ENCODE data around the gene LSG1. TPM values are rescaled to one million over a fixed set of nuclear protein-coding genes. Genes with fewer than 3 reads are reported as not detected.
A peak's percentile ranks its signal among the peaks of the same experiment; 100 is the strongest.

The LSG1 gene
- total RNA-seq, 1 experiment from 2014 or later, result 45.8 TPM

DNA sequence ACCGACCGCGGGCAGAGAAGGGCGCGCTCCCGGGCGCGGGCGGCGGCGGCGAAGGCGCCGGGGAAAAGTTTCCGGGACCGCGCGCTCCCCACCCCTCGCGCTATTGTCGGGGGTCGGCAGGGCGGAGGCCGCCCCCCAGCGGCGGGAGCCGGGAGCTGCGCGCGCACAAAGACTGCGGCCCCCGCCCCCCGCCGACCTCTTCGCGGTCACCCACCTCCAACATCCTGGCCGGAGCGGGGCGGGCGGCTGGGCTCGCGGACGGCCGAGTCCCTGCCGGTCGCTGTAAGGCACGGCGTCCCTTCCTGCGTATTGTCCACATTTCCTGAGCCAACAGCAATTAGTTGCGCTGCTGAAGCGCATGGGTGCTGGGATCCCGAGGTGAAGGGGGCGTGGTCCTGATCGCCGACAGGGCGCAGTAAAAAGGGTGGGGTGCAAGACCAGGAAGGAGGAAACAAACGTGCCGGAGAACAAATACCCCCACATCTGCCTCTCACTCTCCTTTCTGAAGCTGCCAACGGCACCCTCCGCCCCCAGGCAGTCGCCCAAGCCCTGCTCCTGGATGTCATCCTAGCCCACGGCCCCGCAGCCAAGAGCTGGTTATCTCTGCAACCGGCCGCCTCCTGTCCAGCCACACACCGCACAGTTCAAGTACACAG lies 38.5 kb downstream of the LSG1 start, which contains the start of gene TMEM44:
Gene TMEM44 (minus strand): TSS at position 71 of the 656 bp plus-strand sequence. CDS start 204 bp downstream, outside the sequence.
- ChIA-PET CTCF (interaction anchor here (0.6 to 2.0 kb wide), 19 partner anchors 10 to 910 kb away, joined by 3 to 14 read pairs (median 3); partner anchors contain the start of genes LSG1 and PPP1R2), POLR2A (interaction anchor here (0.5 to 1.0 kb wide), 2 partner anchors 49 to 564 kb away, joined by 3 to 4 read pairs; no protein-coding TSS in a partner anchor)
- Mint-ChIP-seq H3K4me1 (no peaks in the 10 kb centered on the region), H3K36me3 (peaks cover 12% of the 10 kb centered on the region), H3K4me3 (peak within 1 kb of the TSS; percentile 84), H3K9me3 (no peaks in the 10 kb centered on the region), H3K27me3 (ENCODE audit: low read depth) (no peaks in the 10 kb centered on the region), H3K27ac (peak within 1 kb of the TSS; percentile 53; the same call in 1 of the 2 replicates)
- DNase-seq (ENCODE audit: low spot score) (peak; percentile 82), ATAC-seq (peak; percentile 87)
- TF ChIP-seq MXD4 (CRISPR knock-in tag; IDR thresholded peaks at IDR 0.05; ENCODE audit: borderline replicate concordance) (no peak), ZNF423 (CRISPR knock-in tag; IDR thresholded peaks at IDR 0.05) (peak; percentile 37), ETV6 (CRISPR knock-in tag; IDR thresholded peaks at IDR 0.05) (peak; percentile 81; the same call in 1 of the 2 replicates), ATF1 (CRISPR knock-in tag; IDR thresholded peaks at IDR 0.05) (no peak), FOXP1 (CRISPR knock-in tag; IDR thresholded peaks at IDR 0.05; ENCODE audit: borderline replicate concordance) (no peak), ZNF263 (CRISPR knock-in tag; IDR thresholded peaks at IDR 0.05; ENCODE audit: low read depth) (no peak), ELF4 (CRISPR knock-in tag; IDR thresholded peaks at IDR 0.05; ENCODE audit: low read depth) (no peak), KAT7 (CRISPR knock-in tag; IDR thresholded peaks at IDR 0.05; ENCODE audit: borderline replicate concordance) (0 out of 2 replicates have a peak, but pooled peaks have one; percentile 32), NFATC4 (CRISPR knock-in tag; IDR thresholded peaks at IDR 0.05) (no peak), TCF7 (CRISPR knock-in tag; IDR thresholded peaks at IDR 0.05; ENCODE audit: low read depth) (no peak), MYBL2 (CRISPR knock-in tag; IDR thresholded peaks at IDR 0.05) (no peak)
- TF ChIP-seq, protein P1, sequence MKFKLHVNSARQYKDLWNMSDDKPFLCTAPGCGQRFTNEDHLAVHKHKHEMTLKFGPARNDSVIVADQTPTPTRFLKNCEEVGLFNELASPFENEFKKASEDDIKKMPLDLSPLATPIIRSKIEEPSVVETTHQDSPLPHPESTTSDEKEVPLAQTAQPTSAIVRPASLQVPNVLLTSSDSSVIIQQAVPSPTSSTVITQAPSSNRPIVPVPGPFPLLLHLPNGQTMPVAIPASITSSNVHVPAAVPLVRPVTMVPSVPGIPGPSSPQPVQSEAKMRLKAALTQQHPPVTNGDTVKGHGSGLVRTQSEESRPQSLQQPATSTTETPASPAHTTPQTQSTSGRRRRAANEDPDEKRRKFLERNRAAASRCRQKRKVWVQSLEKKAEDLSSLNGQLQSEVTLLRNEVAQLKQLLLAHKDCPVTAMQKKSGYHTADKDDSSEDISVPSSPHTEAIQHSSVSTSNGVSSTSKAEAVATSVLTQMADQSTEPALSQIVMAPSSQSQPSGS (CRISPR knock-in tag; IDR thresholded peaks at IDR 0.05; ENCODE audit: borderline replicate concordance, low read depth), result no peak
- TF ChIP-seq, protein P2, sequence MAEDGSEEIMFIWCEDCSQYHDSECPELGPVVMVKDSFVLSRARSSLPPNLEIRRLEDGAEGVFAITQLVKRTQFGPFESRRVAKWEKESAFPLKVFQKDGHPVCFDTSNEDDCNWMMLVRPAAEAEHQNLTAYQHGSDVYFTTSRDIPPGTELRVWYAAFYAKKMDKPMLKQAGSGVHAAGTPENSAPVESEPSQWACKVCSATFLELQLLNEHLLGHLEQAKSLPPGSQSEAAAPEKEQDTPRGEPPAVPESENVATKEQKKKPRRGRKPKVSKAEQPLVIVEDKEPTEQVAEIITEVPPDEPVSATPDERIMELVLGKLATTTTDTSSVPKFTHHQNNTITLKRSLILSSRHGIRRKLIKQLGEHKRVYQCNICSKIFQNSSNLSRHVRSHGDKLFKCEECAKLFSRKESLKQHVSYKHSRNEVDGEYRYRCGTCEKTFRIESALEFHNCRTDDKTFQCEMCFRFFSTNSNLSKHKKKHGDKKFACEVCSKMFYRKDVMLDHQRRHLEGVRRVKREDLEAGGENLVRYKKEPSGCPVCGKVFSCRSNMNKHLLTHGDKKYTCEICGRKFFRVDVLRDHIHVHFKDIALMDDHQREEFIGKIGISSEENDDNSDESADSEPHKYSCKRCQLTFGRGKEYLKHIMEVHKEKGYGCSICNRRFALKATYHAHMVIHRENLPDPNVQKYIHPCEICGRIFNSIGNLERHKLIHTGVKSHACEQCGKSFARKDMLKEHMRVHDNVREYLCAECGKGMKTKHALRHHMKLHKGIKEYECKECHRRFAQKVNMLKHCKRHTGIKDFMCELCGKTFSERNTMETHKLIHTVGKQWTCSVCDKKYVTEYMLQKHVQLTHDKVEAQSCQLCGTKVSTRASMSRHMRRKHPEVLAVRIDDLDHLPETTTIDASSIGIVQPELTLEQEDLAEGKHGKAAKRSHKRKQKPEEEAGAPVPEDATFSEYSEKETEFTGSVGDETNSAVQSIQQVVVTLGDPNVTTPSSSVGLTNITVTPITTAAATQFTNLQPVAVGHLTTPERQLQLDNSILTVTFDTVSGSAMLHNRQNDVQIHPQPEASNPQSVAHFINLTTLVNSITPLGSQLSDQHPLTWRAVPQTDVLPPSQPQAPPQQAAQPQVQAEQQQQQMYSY (CRISPR knock-in tag; IDR thresholded peaks at IDR 0.05), result 0 out of 2 replicates have a peak, but pooled peaks have one; percentile 45
- TF ChIP-seq, protein P3, sequence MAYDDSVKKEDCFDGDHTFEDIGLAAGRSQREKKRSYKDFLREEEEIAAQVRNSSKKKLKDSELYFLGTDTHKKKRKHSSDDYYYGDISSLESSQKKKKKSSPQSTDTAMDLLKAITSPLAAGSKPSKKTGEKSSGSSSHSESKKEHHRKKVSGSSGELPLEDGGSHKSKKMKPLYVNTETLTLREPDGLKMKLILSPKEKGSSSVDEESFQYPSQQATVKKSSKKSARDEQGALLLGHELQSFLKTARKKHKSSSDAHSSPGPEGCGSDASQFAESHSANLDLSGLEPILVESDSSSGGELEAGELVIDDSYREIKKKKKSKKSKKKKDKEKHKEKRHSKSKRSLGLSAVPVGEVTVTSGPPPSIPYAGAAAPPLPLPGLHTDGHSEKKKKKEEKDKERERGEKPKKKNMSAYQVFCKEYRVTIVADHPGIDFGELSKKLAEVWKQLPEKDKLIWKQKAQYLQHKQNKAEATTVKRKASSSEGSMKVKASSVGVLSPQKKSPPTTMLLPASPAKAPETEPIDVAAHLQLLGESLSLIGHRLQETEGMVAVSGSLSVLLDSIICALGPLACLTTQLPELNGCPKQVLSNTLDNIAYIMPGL (CRISPR knock-in tag; IDR thresholded peaks at IDR 0.05), result peak; percentile 71; the same call in 1 of the 2 replicates
- TF ChIP-seq, protein P4, sequence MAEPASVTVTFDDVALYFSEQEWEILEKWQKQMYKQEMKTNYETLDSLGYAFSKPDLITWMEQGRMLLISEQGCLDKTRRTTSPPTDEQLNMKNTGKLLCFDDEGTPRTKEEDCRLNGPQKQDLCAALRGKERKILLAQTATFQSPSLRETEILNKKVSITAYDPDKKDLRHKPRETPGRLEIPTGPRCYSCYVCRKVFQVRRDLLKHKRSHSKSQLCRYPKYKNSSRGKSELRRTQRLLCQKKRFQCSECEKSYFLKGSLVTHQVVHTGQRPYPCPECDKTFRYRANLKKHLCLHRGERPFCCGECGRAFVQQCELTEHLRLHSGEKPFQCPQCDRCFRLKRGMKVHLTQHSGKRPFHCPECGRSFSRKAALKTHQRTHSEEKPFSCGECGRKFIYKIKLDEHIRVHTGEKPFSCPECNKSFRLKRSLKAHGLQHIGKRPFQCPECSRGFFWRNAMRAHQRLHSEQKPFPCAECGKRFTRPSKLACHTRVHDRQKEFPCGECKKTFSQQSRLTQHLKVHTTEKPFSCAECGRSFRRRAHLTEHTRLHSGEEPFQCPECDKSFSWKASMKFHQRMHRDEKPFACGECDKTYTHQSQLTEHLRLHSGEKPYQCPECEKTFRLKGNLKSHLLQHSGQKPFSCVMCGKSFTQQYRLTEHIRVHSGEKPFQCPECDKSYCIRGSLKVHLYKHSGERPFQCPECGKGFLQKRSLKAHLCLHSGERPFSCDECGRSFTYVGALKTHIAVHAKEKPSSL (CRISPR knock-in tag; conservative IDR thresholded peaks at IDR 0.05), result no peak
- TF ChIP-seq, protein P5, sequence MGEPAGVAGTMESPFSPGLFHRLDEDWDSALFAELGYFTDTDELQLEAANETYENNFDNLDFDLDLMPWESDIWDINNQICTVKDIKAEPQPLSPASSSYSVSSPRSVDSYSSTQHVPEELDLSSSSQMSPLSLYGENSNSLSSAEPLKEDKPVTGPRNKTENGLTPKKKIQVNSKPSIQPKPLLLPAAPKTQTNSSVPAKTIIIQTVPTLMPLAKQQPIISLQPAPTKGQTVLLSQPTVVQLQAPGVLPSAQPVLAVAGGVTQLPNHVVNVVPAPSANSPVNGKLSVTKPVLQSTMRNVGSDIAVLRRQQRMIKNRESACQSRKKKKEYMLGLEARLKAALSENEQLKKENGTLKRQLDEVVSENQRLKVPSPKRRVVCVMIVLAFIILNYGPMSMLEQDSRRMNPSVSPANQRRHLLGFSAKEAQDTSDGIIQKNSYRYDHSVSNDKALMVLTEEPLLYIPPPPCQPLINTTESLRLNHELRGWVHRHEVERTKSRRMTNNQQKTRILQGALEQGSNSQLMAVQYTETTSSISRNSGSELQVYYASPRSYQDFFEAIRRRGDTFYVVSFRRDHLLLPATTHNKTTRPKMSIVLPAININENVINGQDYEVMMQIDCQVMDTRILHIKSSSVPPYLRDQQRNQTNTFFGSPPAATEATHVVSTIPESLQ (CRISPR knock-in tag; IDR thresholded peaks at IDR 0.05), result no peak
- TF ChIP-seq, protein P6, sequence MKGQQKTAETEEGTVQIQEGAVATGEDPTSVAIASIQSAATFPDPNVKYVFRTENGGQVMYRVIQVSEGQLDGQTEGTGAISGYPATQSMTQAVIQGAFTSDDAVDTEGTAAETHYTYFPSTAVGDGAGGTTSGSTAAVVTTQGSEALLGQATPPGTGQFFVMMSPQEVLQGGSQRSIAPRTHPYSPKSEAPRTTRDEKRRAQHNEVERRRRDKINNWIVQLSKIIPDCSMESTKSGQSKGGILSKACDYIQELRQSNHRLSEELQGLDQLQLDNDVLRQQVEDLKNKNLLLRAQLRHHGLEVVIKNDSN (CRISPR knock-in tag; IDR thresholded peaks at IDR 0.05), result no peak
- TF ChIP-seq, protein P7, sequence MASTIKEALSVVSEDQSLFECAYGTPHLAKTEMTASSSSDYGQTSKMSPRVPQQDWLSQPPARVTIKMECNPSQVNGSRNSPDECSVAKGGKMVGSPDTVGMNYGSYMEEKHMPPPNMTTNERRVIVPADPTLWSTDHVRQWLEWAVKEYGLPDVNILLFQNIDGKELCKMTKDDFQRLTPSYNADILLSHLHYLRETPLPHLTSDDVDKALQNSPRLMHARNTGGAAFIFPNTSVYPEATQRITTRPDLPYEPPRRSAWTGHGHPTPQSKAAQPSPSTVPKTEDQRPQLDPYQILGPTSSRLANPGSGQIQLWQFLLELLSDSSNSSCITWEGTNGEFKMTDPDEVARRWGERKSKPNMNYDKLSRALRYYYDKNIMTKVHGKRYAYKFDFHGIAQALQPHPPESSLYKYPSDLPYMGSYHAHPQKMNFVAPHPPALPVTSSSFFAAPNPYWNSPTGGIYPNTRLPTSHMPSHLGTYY (CRISPR knock-in tag; IDR thresholded peaks at IDR 0.05), result no peak
- TF ChIP-seq, protein P8, sequence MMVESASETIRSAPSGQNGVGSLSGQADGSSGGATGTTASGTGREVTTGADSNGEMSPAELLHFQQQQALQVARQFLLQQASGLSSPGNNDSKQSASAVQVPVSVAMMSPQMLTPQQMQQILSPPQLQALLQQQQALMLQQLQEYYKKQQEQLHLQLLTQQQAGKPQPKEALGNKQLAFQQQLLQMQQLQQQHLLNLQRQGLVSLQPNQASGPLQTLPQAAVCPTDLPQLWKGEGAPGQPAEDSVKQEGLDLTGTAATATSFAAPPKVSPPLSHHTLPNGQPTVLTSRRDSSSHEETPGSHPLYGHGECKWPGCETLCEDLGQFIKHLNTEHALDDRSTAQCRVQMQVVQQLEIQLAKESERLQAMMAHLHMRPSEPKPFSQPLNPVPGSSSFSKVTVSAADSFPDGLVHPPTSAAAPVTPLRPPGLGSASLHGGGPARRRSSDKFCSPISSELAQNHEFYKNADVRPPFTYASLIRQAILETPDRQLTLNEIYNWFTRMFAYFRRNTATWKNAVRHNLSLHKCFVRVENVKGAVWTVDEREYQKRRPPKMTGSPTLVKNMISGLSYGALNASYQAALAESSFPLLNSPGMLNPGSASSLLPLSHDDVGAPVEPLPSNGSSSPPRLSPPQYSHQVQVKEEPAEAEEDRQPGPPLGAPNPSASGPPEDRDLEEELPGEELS (CRISPR knock-in tag; IDR thresholded peaks at IDR 0.05), result no peak; the same call in 1 of the 2 replicates
